NCI-H2227 (cell line): ENCODE measurements around the gene RPL11.
"Not testable (repeated sequence)": the region's sequence is repeated elsewhere in the genome, so short reads cannot be mapped to it uniquely, and the experiment has no call there.

Source experiments
- DNase-seq: peaks from one replicate; lab custom pipeline; 2025; ENCODE audit not compliant: unreplicated experiment; lab: John Stamatoyannopoulos, UW

RPL11 gene

GRCh38 chr1:23691499-23692307 is at the start of gene RPL11:
RPL11 (plus strand) TSS chr1:23691806; CDS start chr1:23691824, 18 bp downstream.
- DNase-seq = peak; percentile 97

- peak; percentile 36 for DNase-seq
These were observed 47.7 kb upstream of the RPL11 start for GRCh38 chr1:23643736-23644554.

DNA sequence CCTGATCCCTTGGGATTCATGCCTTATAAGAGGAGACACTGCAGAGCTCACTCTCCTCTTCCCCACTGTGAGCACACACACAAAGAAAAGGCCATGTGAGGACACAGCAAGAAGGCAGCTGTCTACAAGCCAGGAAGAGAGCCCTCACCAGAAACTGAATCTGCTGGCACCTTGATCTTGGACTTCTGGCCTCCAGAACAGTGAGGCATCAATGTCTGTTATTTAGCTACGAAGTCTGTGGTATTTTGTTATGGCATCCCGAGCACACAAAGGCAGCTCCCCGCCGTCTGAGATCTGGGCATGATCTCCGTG is 47.1 kb upstream of the RPL11 start:
- peak; percentile 40 for DNase-seq

GRCh38 chr1:23645338-23645737 is 46.3 kb upstream of the RPL11 start:
- no peak for DNase-seq

- no peak for DNase-seq
These were observed 45.5 kb upstream of the RPL11 start for GRCh38 chr1:23646091-23646490.

DNA sequence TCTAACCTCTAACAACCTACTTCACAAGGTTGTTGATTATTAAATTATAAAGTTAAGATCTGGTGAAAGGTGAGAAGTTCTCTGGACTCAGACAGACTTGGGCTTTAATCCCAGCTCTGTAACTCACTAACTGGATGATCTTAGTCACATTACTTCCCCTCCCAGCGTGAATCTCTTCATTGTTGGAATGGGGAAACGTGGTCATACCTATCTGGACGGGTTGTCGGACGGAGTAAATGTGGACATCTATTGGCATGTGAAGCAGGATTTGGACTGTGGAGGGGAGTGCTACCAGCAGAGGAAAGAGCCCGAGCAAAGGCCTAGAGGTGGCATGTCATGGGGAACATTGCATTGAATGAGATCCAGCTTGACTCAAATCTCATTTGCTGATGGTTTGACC is 45.1 kb upstream of the RPL11 start:
- no peak for DNase-seq

- no peak for DNase-seq
These were observed 43.0 kb upstream of the RPL11 start for GRCh38 chr1:23648576-23648975.

DNA sequence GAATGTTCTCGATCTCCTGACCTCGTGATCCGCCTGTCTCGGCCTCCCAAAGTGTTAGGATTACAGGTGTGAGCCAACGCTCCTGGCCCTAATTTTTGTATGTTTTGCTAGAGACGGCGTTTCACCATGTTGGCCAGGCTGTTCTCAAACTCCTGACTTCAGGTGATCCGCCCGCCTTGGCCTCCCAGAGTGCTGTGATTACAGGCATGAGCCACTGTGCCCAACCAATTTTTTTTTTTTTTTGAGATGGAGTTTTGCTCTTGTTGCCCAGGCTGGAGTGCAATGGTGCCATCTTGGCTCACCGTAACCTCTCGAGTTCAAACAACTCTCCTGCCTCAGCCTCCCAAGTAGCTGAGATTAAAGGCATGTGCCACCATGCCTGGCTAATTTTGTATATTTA is 42.4 kb upstream of the RPL11 start:
- DNase-seq = not testable (repeated sequence)

- no peak for DNase-seq
These were observed 41.1 kb upstream of the RPL11 start for GRCh38 chr1:23650344-23650990.

DNA sequence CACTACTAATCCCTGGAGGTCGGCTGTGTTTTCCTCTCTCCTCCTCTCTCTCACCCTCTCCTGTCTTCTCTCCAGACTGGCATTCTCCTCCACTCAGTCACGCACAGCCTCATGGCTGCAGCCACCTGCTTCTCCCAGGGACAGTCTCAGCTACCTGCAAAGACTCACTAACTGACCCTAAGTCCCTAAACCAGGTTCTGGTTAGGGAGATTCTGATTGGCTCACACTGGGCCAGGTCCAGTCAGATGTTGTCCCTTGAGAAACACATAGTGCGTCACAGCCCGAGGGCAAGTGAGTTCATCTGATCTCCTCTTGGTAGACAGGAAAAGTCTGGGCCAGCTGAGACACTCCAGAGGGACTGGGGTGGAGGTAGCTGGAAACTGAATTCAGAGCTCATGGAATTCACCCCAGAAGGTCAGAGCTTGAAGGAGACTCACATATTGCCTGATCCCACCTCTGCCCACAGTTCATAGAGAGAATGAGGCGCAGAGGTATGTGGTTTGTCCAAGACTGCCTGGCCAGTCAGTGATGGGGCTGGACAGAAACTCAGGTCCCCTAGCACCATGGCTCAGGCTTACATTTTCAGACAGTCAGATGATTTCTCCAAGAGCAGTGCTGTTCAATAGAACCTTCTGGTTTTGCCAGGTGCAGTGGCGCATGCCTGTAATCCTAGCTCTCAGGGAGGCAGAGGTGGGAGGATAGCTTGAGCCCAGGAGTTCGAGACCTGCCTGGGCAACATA is 40.4 kb upstream of the RPL11 start:
- DNase-seq = no peak

DNA sequence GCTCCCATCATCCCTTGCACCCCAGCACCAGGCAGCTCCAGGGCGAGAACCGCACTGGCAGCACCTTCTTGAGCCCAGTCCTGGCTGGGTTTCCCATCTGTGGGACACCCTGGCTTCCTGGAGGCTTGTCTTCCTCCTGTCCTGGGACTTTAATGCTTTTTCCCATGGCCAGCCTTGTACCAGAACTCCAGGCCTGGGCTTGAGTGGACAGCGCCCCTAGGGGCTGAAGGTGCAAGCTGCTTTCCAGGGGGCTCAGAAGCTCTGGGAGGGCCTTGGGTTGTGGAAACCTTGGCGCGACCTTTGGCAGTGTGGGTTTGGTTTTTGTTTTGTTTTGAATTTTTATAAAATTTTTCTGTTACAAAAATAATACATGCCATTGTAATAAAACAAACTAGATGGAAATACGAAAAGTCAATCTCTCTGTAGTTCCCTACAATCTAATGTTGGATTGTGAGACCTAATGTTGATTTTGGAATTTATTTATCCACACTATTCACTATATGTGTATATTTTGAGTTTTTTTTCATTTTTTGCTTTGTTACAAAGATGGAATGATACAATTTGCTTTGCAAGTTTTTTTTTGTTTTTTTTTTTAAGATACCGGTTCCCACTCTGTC is 33.8 kb upstream of the RPL11 start:
- DNase-seq = peak; percentile 31

- no peak for DNase-seq
These were observed 30.9 kb upstream of the RPL11 start for GRCh38 chr1:23660671-23661070.

DNA sequence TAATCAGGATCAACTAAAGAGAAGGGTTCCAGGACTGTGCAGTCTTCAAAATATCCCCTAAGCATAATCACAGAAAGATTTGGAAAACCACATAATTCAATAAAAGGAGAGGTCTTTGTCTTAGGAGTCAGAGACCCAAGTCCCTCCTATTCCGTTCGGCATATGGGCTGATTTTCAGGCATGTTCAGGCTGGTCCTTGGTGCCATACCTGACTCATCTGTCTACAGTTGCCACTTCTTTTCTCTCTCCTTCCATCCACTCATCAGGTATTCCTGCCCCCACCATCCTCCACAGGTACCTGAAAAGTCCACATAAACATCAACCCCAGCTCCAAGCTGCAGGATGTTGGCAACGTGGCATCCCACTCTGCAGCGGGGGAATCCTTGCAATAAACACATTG is 29.7 kb upstream of the RPL11 start:
- DNase-seq = no peak

GRCh38 chr1:23664837-23665795 is 26.5 kb upstream of the RPL11 start:
- DNase-seq = peak; percentile 59

DNA sequence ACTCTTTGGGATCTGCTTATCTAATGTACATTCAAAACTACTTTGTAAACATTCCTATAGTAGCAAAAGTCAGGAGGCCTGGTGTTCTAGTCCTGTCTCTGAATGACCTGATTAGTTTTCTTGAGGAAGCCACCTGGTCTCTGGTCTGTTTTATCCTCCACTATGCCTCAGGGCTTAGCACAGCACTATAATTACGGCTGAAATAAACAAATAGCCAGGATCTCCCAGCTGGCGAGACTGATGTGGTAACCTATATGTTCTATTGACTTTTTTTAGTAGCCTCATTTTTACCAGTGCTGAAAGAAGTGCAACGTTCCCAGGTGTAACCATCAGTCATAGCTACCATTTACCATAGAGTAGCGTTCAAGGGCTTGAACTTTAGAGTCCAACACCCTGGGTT is 24.2 kb upstream of the RPL11 start:
- peak; percentile 50 for DNase-seq

DNA sequence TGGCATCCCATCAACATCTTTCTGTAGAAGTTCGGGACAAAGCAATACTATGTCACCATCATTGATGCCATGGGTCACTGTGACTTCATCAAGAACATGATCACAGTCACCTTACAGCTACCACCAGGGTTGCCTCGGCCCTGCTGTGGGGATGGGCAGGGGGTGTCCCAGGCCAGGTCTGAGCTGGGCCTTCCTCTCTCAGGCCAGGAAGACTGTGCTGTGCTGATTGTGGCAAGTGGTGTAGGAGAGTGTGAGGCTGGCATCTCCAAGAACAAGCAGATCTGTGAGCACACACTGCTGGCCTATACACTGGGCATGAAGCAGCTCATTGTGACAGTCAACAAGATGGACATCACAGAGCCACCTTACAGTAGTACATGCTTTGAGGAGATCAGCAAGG is 20.9 kb upstream of the RPL11 start:
- no peak for DNase-seq

DNA sequence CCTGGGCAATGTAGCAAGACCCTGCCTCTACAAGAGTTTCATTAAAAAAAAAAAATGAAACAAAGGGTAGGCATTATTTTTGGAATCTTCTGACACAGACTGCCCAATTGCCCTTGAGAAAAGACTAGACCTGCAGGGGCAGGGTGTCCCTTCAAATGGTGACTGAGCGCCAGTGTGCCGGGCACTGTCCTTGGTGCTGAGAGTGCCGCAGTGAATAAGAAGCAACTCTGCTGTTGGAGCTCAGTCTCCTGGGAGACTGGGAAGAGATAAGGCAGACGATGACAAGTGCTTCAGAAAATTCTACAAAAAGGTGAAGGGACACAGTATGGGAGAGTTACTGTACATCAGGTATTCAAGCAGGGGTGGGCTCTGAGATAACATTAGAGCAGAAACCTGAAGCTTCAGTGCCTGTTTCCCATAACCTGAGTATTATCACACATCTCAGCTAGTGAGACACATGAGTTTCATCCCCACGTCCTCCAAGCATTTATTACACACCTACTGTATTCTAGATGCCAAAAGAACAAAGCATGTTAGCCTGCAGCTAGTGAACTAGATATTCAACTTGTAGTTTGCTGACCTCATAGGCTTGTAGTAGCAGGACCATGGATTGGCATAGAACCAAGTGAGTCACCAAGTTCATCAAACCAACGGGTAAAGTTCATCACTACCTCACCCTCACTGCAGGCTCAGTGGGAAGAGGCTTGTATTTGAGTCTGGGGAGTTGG is 18.4 kb upstream of the RPL11 start:
- no peak for DNase-seq

- DNase-seq = no peak
These were observed 11.8 kb upstream of the RPL11 start for GRCh38 chr1:23679815-23680214.

- no peak for DNase-seq
These were observed 8.7 kb upstream of the RPL11 start for GRCh38 chr1:23682946-23683345.
